NCI-H82 (cell line): ENCODE measurements around the gene GNAI2.
A peak's percentile ranks its signal among the peaks of the same experiment; 100 is the strongest.
"Not testable (repeated sequence)": the region's sequence is repeated elsewhere in the genome, so short reads cannot be mapped to it uniquely, and the experiment has no call there.

Experiments
- DNase-seq: peaks from one replicate; lab custom pipeline; 2025; lab: John Stamatoyannopoulos, UW

The GNAI2 gene

DNA sequence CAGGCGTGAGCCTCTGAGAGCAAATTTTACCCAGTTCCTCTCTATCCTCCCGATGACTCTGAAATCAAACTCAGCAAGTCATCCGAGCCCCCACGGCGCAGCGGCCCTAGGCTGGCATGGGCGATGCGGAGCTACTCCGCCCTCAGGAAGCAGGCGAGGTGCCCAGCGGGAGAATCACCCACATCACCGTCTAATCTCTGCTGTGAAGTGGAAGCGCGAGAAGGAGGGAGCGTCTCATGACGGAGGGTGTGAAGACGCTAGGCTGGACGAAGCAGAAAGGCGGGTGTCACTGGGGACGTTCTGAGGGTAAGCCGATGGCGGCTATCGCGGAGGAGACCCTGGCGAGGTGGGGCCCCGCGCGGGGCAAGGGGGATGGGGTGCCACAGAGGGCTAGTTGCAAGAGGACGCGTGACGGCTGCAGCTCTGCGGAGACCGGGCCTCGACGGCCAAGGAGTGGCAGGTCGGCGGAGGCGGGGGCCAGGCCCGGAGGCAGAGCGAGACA, 9.1 kb upstream of the GNAI2 start:
- DNase-seq, result no peak

DNA sequence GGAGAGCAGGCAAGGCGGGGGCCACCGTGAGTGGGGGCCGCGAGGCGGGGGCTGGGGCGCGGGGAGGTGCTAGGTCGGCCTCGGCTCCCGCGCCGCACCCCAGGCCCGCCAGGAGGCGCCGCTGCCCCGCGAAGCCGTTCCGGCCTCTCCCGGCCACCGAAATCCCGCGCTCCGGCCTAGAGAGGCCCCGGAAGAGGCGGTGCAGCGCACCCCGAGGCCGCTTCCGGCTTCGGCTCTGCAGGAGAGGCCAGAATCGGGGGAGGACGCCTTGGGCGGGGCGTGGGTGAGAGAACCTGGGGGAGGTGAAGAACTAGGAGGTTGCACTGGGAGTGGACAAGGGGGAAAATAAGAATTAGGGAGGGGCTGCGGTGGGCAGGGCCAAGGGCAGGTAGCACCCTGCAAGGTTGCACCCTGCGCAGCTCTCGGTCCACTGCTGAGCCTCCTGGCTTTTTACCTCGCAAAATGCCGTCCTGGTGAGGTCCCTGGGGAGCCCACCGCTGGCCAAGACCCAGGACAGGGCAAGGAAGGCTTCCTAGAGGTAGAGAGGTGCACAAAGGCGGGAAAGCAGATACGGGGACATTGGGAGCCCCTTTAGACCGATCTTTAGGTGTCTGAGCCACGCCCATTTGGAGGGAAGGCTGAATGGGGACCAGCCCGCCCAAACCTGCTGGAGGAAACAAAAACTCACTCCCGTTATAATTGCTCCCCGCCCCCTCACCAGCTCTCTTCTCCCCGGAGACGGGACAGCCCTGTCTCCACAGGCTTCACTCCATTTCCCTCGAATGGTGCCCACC, 8.4 kb upstream of the GNAI2 start:
- DNase-seq, result peak; percentile 94

DNA sequence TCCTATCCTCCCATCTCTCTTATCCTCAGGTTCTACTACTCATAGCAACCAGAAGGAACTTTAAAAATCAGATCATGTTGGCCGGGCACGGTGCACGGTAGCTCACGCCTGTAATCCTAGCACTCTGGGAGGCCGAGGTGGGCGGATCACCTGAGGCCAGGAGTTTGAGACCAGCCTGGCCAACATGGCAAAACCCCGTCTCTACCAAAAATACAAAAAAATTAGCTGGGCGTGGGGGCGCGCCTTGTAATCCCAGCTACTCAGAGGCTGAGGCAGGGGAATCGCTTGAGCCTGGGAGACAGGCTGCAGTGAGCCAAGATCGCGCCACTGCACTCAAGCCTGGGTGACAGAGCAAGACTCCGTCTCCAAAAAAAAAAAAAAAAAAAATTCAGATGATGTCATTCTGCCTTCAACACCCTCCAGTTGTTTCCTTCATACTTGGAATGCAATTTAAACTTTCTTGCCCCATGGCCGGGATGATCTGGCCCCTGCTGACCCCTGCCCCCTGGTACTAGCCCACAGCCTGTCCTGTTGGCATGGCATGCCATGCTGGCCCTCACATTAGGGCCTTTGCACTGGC, 7.7 kb upstream of the GNAI2 start:
- DNase-seq, result not testable (repeated sequence)

DNA sequence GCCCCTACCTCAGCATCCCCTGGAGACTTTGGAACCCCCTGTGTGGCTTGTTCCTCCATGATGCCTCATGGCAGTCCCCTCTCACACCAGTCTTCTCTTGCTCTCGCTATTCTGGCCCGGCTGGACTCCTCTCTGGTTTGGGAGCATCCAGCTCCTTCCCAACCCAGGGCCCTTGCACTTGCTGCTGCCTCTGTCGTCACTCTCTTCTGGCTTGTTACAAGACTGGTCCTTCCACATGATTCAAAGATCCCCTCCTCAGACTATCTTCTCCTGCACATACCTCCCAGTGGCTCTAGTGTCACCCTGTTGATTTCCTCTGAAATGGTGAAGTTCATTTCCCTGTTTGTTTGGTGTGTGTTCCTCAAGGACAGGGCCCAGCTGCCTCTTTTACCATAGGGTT, 6.5 kb upstream of the GNAI2 start:
- no peak for DNase-seq

DNA sequence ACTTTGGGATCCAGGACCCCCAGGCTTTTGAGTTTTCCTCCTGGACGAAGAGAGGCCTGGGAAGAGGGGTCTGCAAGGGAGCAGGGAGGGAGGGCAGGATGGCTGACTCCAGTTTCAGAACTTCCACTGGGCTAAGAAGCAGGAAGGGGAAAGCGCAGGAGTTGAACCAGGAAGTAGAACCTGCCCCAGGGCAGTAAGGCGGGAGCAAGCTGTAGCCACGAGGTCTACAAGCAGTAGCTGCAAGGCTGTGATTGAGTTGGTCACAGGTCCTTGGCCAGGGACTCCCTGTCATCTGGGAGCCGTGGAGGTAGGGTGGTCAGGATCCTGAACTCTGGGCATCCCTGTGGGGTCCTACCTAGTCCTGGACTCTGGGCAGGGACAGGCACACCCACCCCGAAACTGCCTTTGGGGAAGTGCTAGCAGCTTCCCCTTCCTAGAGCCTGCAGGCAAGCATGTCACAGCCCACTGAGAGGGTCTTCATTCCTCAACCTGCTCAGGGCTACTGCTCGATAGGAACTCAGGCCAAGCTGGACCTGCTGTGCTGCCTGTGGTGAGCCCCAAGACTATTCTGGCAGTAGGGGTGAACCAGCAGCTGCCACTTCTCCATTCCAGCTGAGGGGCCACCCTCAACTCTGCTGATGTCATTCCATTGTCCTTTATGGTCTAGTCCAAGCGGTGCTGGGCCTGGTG, 5.8 kb upstream of the GNAI2 start:
- no peak for DNase-seq

- DNase-seq, result no peak
Measured at GRCh38 chr3:50230794-50231125, 5.2 kb upstream of the GNAI2 start.

GRCh38 chr3:50231581-50231980, 4.4 kb upstream of the GNAI2 start:
- peak; percentile 74 for DNase-seq

- DNase-seq, result no peak
Measured at GRCh38 chr3:50232303-50232702, 3.7 kb upstream of the GNAI2 start.

- DNase-seq, result no peak
Measured at GRCh38 chr3:50233176-50233575, 2.8 kb upstream of the GNAI2 start.

DNA sequence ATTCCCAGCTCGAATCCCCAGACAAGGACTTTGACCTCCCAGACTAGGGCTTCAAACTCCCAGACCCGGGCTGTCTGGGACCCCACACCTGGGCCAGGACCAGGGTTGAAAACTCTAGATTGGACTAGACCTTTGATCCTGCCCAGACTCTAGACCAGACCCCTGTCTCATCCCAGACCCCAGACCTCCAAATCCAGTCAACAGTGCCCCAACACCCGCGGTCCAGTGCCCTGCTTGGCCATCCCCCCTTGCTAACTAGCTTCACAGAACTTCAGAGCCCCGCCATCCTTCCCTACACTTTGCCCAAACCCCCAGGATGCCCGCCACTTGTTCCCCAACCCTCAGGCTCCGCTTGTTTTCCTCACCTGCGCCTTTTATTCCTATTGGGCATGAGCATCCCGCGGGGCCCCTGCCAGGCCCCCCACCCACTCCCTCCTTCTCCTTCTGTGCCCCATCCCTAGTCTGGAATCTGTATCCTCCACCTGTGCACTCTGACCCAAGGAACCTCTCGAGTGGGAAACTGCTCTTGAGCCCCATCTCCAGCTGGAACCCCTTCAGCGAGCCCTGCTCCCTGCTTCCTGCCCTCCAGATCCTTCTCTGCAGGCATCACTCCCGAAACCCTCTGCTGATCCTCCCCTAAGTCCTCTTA, 604 bp downstream of the GNAI2 start:
- no peak for DNase-seq

DNA sequence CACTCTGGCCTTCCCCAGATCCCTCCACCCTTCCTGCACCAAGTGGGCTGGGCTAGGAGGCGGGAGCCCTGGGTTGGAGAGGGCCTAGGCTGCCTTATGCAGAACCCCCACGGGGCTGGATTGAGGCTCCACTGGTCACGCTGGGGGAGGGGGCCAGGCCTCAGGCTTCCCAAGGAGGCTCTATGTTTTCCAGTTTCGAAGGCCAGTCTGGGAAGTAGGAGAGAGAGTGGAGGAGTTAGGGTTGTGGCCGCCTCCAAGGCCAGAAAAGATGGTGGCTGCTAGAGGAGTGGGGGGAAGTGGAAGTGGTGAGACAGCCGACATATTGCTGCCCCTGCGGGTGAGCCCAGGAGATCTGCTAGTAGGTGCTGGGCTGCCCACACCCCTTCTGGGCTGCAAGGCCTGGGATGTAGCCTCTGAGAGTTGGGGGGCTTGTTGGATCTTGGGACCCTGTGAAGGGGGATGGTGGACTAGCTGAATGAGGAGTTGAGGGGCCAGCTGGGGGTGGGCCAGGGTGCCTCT, 1.2 kb downstream of the GNAI2 start:
- DNase-seq, result peak; percentile 66

GRCh38 chr3:50237754-50238548, 1.9 kb downstream of the GNAI2 start:
- DNase-seq, result peak; percentile 37

GRCh38 chr3:50238549-50239026, 2.6 kb downstream of the GNAI2 start:
- DNase-seq, result no peak

GRCh38 chr3:50239649-50240048, 3.6 kb downstream of the GNAI2 start:
- DNase-seq, result no peak

- peak; percentile 65 for DNase-seq
Measured at GRCh38 chr3:50241163-50241562, 5.2 kb downstream of the GNAI2 start.

DNA sequence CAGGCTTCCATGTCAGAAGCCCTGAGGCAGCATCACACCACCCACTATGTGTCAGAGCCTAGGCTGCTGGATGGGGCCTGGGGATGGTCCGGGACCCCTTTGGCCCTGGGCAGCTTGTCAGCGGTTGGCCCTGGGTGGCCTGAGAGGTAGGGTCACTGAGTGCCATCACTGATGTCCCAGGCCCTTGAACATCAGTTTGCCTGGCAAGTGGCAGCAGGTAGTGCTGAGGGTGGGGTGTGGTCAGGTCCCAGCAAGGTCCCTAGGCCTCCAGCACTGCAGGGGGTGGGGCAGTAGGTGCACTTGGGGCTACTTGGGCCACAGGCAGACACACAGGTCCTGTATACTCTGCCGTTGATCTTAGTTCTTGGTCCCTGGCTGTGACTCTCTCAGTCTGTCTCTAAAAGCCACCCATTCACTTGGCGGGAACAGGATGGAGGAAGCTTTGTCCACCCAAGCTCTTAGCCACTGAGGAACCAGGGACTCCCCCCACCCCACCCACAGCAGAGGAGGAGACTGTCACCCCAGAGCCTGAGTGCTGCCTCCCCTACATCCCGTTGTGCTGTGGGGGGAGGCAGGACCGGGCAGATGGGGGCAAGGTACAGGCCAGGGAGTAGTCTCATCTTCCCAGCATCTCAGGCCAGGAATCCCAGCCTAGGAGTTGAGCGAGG, 5.8 kb downstream of the GNAI2 start:
- DNase-seq, result no peak

GRCh38 chr3:50242381-50242770, 6.4 kb downstream of the GNAI2 start:
- DNase-seq, result no peak

DNA sequence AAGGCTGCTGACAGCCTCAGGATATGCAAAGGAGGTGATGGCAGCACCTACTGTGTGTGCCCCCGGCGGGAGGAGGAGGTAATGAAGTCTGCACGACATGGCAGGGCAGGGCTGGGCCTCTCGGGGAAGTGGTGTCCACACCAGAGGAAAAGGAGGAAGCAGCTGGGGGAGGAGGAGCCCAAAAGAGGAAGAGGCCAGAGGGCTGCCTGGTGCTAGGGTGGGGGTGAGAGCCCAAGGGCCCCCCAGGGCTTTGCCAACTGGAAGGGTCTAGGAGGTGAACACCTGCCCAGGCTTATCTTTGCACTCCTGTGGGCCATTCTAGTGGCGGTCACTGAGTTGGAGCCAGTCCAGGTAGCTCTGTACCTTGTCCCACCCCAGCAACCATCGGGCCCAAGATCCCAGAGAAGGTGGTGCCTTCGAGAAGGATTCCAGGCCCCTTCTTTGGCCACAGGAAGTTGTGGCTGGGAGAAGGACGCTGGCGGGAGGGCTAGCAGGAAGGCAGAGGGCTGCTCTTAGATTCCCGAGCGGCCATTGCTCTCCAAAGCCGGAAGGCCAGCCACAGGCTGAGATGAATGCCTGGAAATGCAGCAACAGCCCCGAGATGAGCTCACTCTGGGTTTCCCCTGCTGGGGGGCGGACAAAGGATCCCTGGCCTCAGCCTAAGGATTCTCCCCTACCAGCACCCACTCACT, 7.0 kb downstream of the GNAI2 start:
- no peak for DNase-seq

GRCh38 chr3:50243543-50243895, 7.5 kb downstream of the GNAI2 start:
- no peak for DNase-seq

DNA sequence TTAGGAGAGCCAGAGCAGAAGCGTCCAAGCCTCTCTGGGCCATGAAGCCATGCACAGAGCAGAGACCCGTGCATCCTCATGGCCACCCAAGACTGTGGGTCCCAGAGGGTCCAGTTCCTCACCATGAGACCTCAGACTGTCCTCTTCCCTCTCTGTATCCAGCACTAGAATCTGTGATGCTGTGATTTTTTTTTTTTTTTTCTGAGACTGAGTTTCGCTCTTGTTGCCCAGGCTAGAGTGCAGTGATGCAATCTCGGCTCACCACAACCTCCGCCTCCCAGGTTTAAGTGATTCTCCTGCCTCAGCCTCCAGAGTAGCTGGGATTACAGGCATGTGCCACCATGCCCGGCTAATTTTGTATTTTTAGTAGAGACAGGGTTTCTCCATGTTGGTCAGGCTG, 8.8 kb downstream of the GNAI2 start:
- DNase-seq, result not testable (repeated sequence)
